ENCODE results near the gene ATP2A1. TPM values are rescaled to one million over a fixed set of nuclear protein-coding genes. Genes with fewer than 3 reads are reported as not detected.

Gene ATP2A1
- total and polyA plus RNA-seq, 2 of the 4 experiments (the other 2 are of a cell fraction), result under 0.01 to 0.63 TPM

DNA sequence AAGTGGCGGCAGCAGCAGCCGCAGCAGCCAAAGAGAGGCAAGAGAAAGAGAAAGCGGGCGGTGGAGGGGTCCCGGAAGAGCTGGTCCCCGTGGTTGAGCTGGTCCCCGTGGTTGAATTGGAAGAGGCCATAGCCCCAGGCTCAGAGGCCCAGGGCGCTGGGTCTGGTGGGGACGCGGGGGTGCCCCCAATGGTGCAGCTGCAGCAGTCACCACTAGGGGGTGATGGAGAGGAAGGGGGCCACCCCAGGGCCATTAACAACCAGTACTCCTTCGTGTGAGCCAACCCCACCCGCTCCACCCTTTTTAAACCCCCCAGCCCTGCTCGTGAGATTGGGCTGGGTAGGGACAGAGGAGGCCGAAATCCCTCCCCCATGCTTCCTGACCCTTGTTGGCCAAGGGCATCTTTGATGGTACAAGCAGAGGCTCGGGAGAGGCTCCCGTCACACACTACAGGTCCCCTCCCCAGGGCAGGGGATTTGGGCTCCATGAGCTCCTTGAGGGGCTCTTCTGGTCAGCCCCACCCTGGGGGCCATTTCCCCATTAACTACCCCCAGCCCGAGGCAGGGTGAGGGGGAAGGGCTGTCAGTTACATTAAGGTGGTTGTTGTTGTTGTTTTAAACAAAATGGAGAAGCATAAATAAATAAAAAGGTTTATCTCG is 4.6 kb upstream of the ATP2A1 start (continued):
- no peak for TF ChIP-seq RCOR1 (IDR thresholded peaks at IDR 0.05; ENCODE audit: insufficient replicate concordance, low read length)

DNA sequence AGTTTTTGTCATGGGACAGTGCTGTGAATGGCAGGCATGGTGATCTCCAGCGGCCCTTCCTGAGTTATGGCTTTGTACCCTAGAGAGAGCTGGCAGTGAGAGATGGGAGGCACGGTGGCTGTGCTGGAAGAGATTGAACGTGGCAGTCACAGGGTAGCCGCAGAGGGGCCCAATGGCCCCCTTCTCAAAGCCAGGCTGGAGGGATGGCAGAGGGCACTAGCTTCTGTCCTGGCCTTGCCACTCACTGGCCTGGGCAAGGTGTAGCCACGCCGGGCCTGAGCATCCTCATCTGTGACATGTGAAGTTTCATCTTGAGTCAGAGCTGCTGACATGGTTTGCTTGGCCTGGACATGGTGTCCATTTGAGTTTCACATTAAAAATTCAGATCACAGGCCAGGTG is 3.9 kb upstream of the ATP2A1 start:
- H2AFZ ChIP-seq (replicated peaks; ENCODE audit: low read length, poor library complexity), result no peak overlapping the region
- no peak overlapping the region for H3K27ac ChIP-seq (ENCODE audit: insufficient read depth, low read length)
- H3K27me3 ChIP-seq (ENCODE audit: control insufficient read depth, insufficient read depth, low read length), result no peaks in the 10 kb centered on the region
- H3K4me3 ChIP-seq (ENCODE audit: insufficient read depth, low read depth, low read length), result no peak overlapping the region
- no peak for DNase-seq
- H2BK120ac ChIP-seq (ENCODE audit: low read depth, low read length), result no peak overlapping the region
- no peak overlapping the region for H3K56ac ChIP-seq (ENCODE audit: extremely low read depth, insufficient read depth, low read length)
- intact Hi-C loops (cut with micrococcal nuclease) (no loop called here), in situ Hi-C loops (cut with MboI; ENCODE audit: low sequenced_read_pairs) (no loop called here), dilution Hi-C loops (cut with HindIII; ENCODE audit: low sequenced_read_pairs, unreplicated experiment) (no loop called here)
- H3K9me1 ChIP-seq (ENCODE audit: insufficient read depth, low read length), result no peaks in the 10 kb centered on the region
- no TSS peak for BruUV-seq (replicated peaks)
- H2BK15ac ChIP-seq (ENCODE audit: low read depth, low read length), result no peak overlapping the region
- 93% methylated on average over 3 of the region's 6 CpGs; no CpG with 5 or more reads in 1 of the 2 experiments for WGBS, 2 experiments (ENCODE audit: extremely low coverage in 2 of 2, insufficient read length in 1 of 2)
- H3K23ac ChIP-seq (ENCODE audit: low read depth, low read length), result no peak overlapping the region
- ChIA-PET POLR2A (ENCODE audit: unreplicated experiment) (no interaction called here), CTCF (no interaction called here)
- H3K79me1 ChIP-seq (ENCODE audit: low read depth in 1 of 2, low read length in 2 of 2), result peaks cover 9 to 25% of the 10 kb centered on the region in 2 experiments; a peak in 3 of 4 replicates
- H2AK5ac ChIP-seq (ENCODE audit: low read depth, low read length), result no peak overlapping the region
- H2AK9ac ChIP-seq (replicated peaks; ENCODE audit: low read depth, low read length, poor library complexity), result peak overlapping the region; percentile 65
- H4K5ac ChIP-seq (ENCODE audit: low read depth, low read length), result no peak overlapping the region
- no peak overlapping the region for H2BK5ac ChIP-seq (ENCODE audit: low read depth, low read length, poor library complexity, severe bottlenecking)
- H3K4me2 ChIP-seq (ENCODE audit: low read depth, low read length), result no peak overlapping the region
- 0 out of 2 replicates have a peak, but pooled peaks cover 3% of the 10 kb centered on the region for H3K4me1 ChIP-seq (ENCODE audit: control insufficient read depth, insufficient read depth, low read length)
- ATAC-seq (ENCODE audit: low read depth), result no peak
- no peak overlapping the region for H3K4ac ChIP-seq (ENCODE audit: low read depth, low read length)
- TF ChIP-seq CHD1 (IDR thresholded peaks at IDR 0.05; ENCODE audit: low read depth, low read length) (no peak), MAZ (IDR thresholded peaks at IDR 0.05; ENCODE audit: borderline replicate concordance, low read depth, low read length) (no peak), NFE2L2 (IDR thresholded peaks at IDR 0.05; ENCODE audit: low read depth, low read length) (no peak)
- TF ChIP-seq, protein P1, sequence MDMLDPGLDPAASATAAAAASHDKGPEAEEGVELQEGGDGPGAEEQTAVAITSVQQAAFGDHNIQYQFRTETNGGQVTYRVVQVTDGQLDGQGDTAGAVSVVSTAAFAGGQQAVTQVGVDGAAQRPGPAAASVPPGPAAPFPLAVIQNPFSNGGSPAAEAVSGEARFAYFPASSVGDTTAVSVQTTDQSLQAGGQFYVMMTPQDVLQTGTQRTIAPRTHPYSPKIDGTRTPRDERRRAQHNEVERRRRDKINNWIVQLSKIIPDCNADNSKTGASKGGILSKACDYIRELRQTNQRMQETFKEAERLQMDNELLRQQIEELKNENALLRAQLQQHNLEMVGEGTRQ (IDR thresholded peaks at IDR 0.05; ENCODE audit: low read depth, low read length), result no peak
- H3K9ac ChIP-seq (ENCODE audit: low read depth, low read length), result no peak overlapping the region
- H2BK20ac ChIP-seq (ENCODE audit: low read depth, low read length), result no peak overlapping the region
- H3K36me3 ChIP-seq (ENCODE audit: control insufficient read depth, insufficient read depth, low read length), result peaks cover 42% of the 10 kb centered on the region
- no peak overlapping the region for H3K14ac ChIP-seq (replicated peaks; ENCODE audit: low read depth, low read length)
- no peaks in the 10 kb centered on the region for H4K20me1 ChIP-seq (ENCODE audit: insufficient read depth, low read length)
- no peak overlapping the region for H4K8ac ChIP-seq (ENCODE audit: low read depth in 2 of 2, low read length in 2 of 2)
- H3K9me3 ChIP-seq (ENCODE audit: control insufficient read depth, insufficient read depth, low read length), result no peaks in the 10 kb centered on the region
- no peak overlapping the region for H3K18ac ChIP-seq (ENCODE audit: low read depth, low read length)
- H4K91ac ChIP-seq (ENCODE audit: insufficient read depth, low read depth, low read length), result no peak overlapping the region
